Activated naive CD8-positive, alpha-beta T cell (primary cell): ENCODE data around the gene TMEM8B.

ENCODE experiments used
- H3K27ac Mint-ChIP-seq: one replicate; pipeline ENCODE4 v1.8.0; 2021; ENCODE audit warnings: mixed read lengths
- H3K27me3 Mint-ChIP-seq: one replicate; pipeline ENCODE4 v1.8.0; 2021; ENCODE audit warnings: mixed read lengths
- H3K36me3 Mint-ChIP-seq: one replicate; pipeline ENCODE4 v1.8.0; 2021; ENCODE audit warnings: mixed read lengths
- H3K4me1 Mint-ChIP-seq: one replicate; pipeline ENCODE4 v1.8.0; 2021; ENCODE audit warnings: low read depth, mixed read lengths
- H3K4me3 Mint-ChIP-seq: one replicate; pipeline ENCODE4 v1.8.0; 2021; ENCODE audit warnings: mild to moderate bottlenecking, mixed read lengths
- H3K9me3 Mint-ChIP-seq: one replicate; pipeline ENCODE4 v1.8.0; 2021; ENCODE audit warnings: low read depth, mixed read lengths

TMEM8B gene

GRCh38 chr9:35844628-35845270 lies 15.7 kb downstream of the TMEM8B start:
- Mint-ChIP-seq H3K9me3 (no peaks in the 10 kb centered on the region), H3K4me3 (no peak overlapping the region), H3K4me1 (peaks cover 34% of the 10 kb centered on the region), H3K36me3 (peaks cover 10% of the 10 kb centered on the region), H3K27me3 (no peaks in the 10 kb centered on the region), H3K27ac (no peak overlapping the region)

GRCh38 chr9:35845824-35846771 lies 17.1 kb downstream of the TMEM8B start:
- Mint-ChIP-seq H3K4me3 (peak overlapping the region; percentile 32), H3K36me3 (peaks cover 10% of the 10 kb centered on the region), H3K27me3 (no peaks in the 10 kb centered on the region), H3K4me1 (peaks cover 34% of the 10 kb centered on the region), H3K27ac (no peak overlapping the region), H3K9me3 (no peaks in the 10 kb centered on the region)

- H3K9me3 Mint-ChIP-seq, result no peaks in the 10 kb centered on the region
- H3K27ac Mint-ChIP-seq, result peak overlapping the region; percentile 56
- peak overlapping the region; percentile 22 for H3K4me3 Mint-ChIP-seq
- H3K27me3 Mint-ChIP-seq, result no peaks in the 10 kb centered on the region
- peaks cover 34% of the 10 kb centered on the region for H3K4me1 Mint-ChIP-seq
- H3K36me3 Mint-ChIP-seq, result peaks cover 10% of the 10 kb centered on the region
Measured at GRCh38 chr9:35847792-35848572, 19.0 kb downstream of the TMEM8B start.

GRCh38 chr9:35852267-35852815 lies 23.3 kb downstream of the TMEM8B start:
- Mint-ChIP-seq H3K4me3 (no peak overlapping the region), H3K27me3 (no peaks in the 10 kb centered on the region), H3K27ac (no peak overlapping the region)

GRCh38 chr9:35852876-35853865 lies 24.1 kb downstream of the TMEM8B start:
- H3K9me3 Mint-ChIP-seq, result no peaks in the 10 kb centered on the region
- H3K4me3 Mint-ChIP-seq, result no peak overlapping the region
- no peaks in the 10 kb centered on the region for H3K27me3 Mint-ChIP-seq
- H3K4me1 Mint-ChIP-seq, result peaks cover 3% of the 10 kb centered on the region
- H3K36me3 Mint-ChIP-seq, result peaks cover under 1% of the 10 kb centered on the region
- H3K27ac Mint-ChIP-seq, result no peak overlapping the region

More at GRCh38 chr9:35852267-35852815, 23.3 kb downstream of the TMEM8B start:
- Mint-ChIP-seq H3K4me1 (peaks cover 11% of the 10 kb centered on the region), H3K36me3 (peaks cover 8% of the 10 kb centered on the region), H3K9me3 (no peaks in the 10 kb centered on the region)

- H3K36me3 Mint-ChIP-seq, result no peaks in the 10 kb centered on the region
- no peaks in the 10 kb centered on the region for H3K4me1 Mint-ChIP-seq
- no peak overlapping the region for H3K27ac Mint-ChIP-seq
- H3K9me3 Mint-ChIP-seq, result no peaks in the 10 kb centered on the region
- H3K27me3 Mint-ChIP-seq, result no peaks in the 10 kb centered on the region
- H3K4me3 Mint-ChIP-seq, result no peak overlapping the region
Measured at GRCh38 chr9:35854091-35854762, 25.2 kb downstream of the TMEM8B start.

GRCh38 chr9:35856206-35856605 lies 27.2 kb downstream of the TMEM8B start:
- H3K36me3 Mint-ChIP-seq, result no peaks in the 10 kb centered on the region
- no peaks in the 10 kb centered on the region for H3K4me1 Mint-ChIP-seq
- H3K4me3 Mint-ChIP-seq, result no peak overlapping the region
- H3K9me3 Mint-ChIP-seq, result no peaks in the 10 kb centered on the region
- no peaks in the 10 kb centered on the region for H3K27me3 Mint-ChIP-seq
- no peak overlapping the region for H3K27ac Mint-ChIP-seq

- Mint-ChIP-seq H3K4me3 (no peak overlapping the region), H3K36me3 (no peaks in the 10 kb centered on the region), H3K27ac (no peak overlapping the region), H3K4me1 (no peaks in the 10 kb centered on the region), H3K9me3 (no peaks in the 10 kb centered on the region), H3K27me3 (no peaks in the 10 kb centered on the region)
Measured at GRCh38 chr9:35856882-35857281, 27.9 kb downstream of the TMEM8B start.

- Mint-ChIP-seq H3K36me3 (no peaks in the 10 kb centered on the region), H3K27me3 (peaks cover 4% of the 10 kb centered on the region), H3K4me1 (no peaks in the 10 kb centered on the region), H3K9me3 (no peaks in the 10 kb centered on the region), H3K4me3 (no peak overlapping the region), H3K27ac (no peak overlapping the region)
Measured at GRCh38 chr9:35858458-35858857, 29.4 kb downstream of the TMEM8B start.

- Mint-ChIP-seq H3K27me3 (peaks cover 4% of the 10 kb centered on the region), H3K4me1 (no peaks in the 10 kb centered on the region), H3K9me3 (no peaks in the 10 kb centered on the region), H3K27ac (no peak overlapping the region), H3K36me3 (no peaks in the 10 kb centered on the region), H3K4me3 (no peak overlapping the region)
Measured at GRCh38 chr9:35859310-35859989, 30.4 kb downstream of the TMEM8B start.

GRCh38 chr9:35859990-35860339 lies 30.9 kb downstream of the TMEM8B start:
- Mint-ChIP-seq H3K27ac (no peak overlapping the region), H3K9me3 (no peaks in the 10 kb centered on the region), H3K27me3 (peaks cover 4% of the 10 kb centered on the region), H3K4me1 (no peaks in the 10 kb centered on the region), H3K36me3 (no peaks in the 10 kb centered on the region), H3K4me3 (no peak overlapping the region)

- Mint-ChIP-seq H3K9me3 (no peaks in the 10 kb centered on the region), H3K27me3 (peaks cover 9% of the 10 kb centered on the region), H3K4me3 (no peak overlapping the region), H3K36me3 (no peaks in the 10 kb centered on the region), H3K4me1 (no peaks in the 10 kb centered on the region), H3K27ac (no peak overlapping the region)
Measured at GRCh38 chr9:35861161-35861897, 32.3 kb downstream of the TMEM8B start.
